Aorta (tissue), 5 donors: ENCODE data around the gene ALX4. TPM values are rescaled to one million over a fixed set of nuclear protein-coding genes. Genes with fewer than 3 reads are reported as not detected.

ENCODE experiments used
- ATAC-seq: fragments of 200-7000 bp; cut with Tn5 transposase; one replicate; pipeline ENCODE4 v1.9.1; 2022; ENCODE audit warnings: moderate library complexity; ENCODE audit not compliant: low FRiP score
- DNase-seq, 2 donors: peaks; one replicate each; pipeline ENCODE4 v3.0.0-alpha.2; 2020
- H3K27ac ChIP-seq, 2 donors: one replicate each; pipeline ENCODE4 v1.5.1; 2013; ENCODE audit warnings: low read length in 2 of 2, mild to moderate bottlenecking in 2 of 2, moderate library complexity in 2 of 2, control low read depth in 1 of 2, inconsistent platforms in 1 of 2, low read depth in 1 of 2
- H3K27me3 ChIP-seq, 2 donors: one replicate each; pipeline ENCODE4 v1.6.1; 2013; ENCODE audit warnings: control low read depth in 1 of 2, low read length in 1 of 2, mild to moderate bottlenecking in 1 of 2, moderate library complexity in 1 of 2; ENCODE audit not compliant: insufficient read depth in 2 of 2, control insufficient read depth in 1 of 2
- H3K36me3 ChIP-seq, 2 donors: one replicate each; pipeline ENCODE4 v1.6.1; 2013; ENCODE audit warnings: control low read depth in 1 of 2, low read length in 1 of 2, mild to moderate bottlenecking in 1 of 2; ENCODE audit not compliant: insufficient read depth in 2 of 2, control insufficient read depth in 1 of 2
- H3K4me1 ChIP-seq, 2 donors: one replicate each; pipeline ENCODE4 v1.6.1; 2013; ENCODE audit warnings: low read length in 2 of 2, control low read depth in 1 of 2, mild to moderate bottlenecking in 1 of 2, moderate library complexity in 1 of 2; ENCODE audit not compliant: insufficient read depth in 2 of 2, control insufficient read depth in 1 of 2
- H3K4me3 ChIP-seq, 2 donors: one replicate each; pipeline ENCODE4 v1.5.1; 2013; ENCODE audit warnings: low read length in 2 of 2, control low read depth in 1 of 2, mild to moderate bottlenecking in 1 of 2
- H3K9me3 ChIP-seq: one replicate; pipeline ENCODE4 v1.6.1; 2013; ENCODE audit warnings: mild to moderate bottlenecking, low read length; ENCODE audit not compliant: control insufficient read depth
- WGBS, 2 donors: extraction: QIAGEN DNeasy Blood & Tissue Kit; methylation state at CpG; one replicate each; pipeline ENCODE4 v1.1.7; 2013; 5-methylcytosine and 5-hydroxymethylcytosine counted together
- intact Hi-C, 2 donors: fragments of 100-400 bp; cut with DNase I; formaldehyde crosslinking; loops; one replicate each; pipeline versions ENCODE4 v1.14.2 to v1.15.0; 2022
- polyA plus RNA-seq, 2 donors: library from polyadenylated mRNA; stranded (reverse); fragments of 200-250 nt; gene quantifications; one replicate each; pipeline ENCODE4 v1.2.3, GENCODE V29; 2013
- total RNA-seq, 2 donors: library from RNA; stranded (reverse); fragmentation: NEBNext Ultra II Directional; extraction: Animal tissue kit (Norgen Biotek cat#: 25700); gene quantifications; one replicate each; pipeline ENCODE4 v1.2.1, GENCODE V29; 2021
- donor health status: healthy with polysubstance abuse.
- donor health status: Bipolar disorder and iron deficiency.
- donor health status: DM: no; HTN: no; CAD: no.
- donor health status: DM: no; HTN: no; CAD: no.
- donor health status: DM: yes; HTN: yes; CAD: no.

Gene ALX4
- total and polyA plus RNA-seq, 4 donors, result 0.06 to 0.13 TPM; not detected in 2

DNA sequence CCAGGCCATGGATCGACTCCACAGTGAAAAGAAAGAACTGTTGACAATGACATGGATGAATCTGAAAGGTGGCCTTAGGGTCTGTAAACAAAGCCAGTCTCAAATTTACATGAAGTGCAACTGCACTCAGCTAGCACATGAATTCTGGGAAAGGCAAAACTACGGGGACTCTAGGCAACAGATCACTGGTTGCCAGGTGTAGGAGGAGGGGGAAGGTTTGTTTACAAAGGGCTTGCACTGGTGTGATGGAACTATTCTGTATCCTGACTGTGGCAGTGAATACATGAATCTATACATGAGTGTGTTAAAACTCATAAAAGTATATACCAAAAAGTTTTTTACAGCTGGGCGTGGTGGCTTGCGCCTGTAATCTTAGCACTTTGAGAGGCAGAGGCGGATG lies 27.3 kb downstream of the ALX4 start:
- Histone ChIP-seq H3K4me3 (no peak overlapping the region), H3K36me3 (no peaks in the 10 kb centered on the region), H3K27ac (no peak overlapping the region), H3K27me3 (no peaks in the 10 kb centered on the region), H3K4me1 (no peaks in the 10 kb centered on the region), H3K9me3 (no peaks in the 10 kb centered on the region)
- DNase-seq (no peak), ATAC-seq (no peak)
- 89% methylated on average over 5 of the region's 5 CpGs for WGBS, 2 donors
- intact Hi-C loops, result loop anchor here in 1 of 2 donors (10.0 kb wide), 1 partner anchor 148 kb away; no protein-coding TSS in a partner anchor

DNA sequence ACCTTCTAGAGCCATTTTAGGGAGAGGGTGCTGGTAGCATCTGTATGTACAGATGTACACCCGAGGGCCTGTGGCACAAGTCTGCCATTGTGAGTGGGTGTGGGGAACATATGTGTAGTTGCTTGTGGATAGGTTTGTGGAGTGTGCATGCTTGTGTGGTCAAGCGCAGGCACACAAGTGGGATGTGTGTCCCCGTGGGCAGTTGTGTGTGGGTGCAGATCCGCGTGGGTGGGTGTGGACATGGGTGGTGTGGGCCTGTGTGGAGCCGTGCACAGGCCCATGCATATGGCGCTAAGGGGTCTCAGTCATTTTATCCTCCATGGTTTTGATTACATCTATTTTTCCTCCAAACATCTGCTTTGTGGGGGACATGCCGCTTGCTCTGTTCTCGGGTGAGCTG lies 28.8 kb downstream of the ALX4 start:
- intact Hi-C loops, result loop anchor here in 1 of 2 donors (10.0 kb wide), 1 partner anchor 146 kb away; no protein-coding TSS in a partner anchor
- DNase-seq (no peak), ATAC-seq (no peak)
- Histone ChIP-seq H3K27me3 (no peaks in the 10 kb centered on the region), H3K27ac (no peak overlapping the region), H3K36me3 (no peaks in the 10 kb centered on the region), H3K9me3 (no peaks in the 10 kb centered on the region), H3K4me1 (no peaks in the 10 kb centered on the region), H3K4me3 (no peak overlapping the region)
- 97% methylated on average over 9 of the region's 9 CpGs for WGBS, 2 donors

DNA sequence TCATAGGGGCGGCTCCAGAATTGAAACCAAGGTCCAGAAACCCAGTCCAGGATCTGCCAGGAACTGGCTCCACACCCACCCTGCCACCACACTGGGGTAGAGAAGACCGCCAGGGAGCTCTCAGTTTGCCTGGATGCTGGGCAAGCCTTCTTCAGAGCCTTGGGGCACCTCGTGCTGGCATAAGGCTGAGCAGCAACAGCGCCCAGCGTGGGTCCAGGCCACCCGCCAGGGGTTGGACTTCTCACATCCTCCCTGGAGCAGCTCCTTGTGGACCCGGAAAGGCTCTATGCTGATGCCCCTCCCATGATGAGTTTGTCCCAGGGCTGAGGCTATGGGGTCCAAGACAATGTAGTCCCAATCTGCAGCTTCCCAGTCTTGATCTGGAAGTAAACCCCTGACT lies 29.7 kb downstream of the ALX4 start:
- H3K27me3 ChIP-seq, result no peaks in the 10 kb centered on the region
- no peaks in the 10 kb centered on the region for H3K9me3 ChIP-seq
- WGBS, 2 donors, result 86 to 88% methylated on average over 7 of the region's 7 CpGs
- intact Hi-C loops, result loop anchor here in 1 of 2 donors (10.0 kb wide), 1 partner anchor 145 kb away; no protein-coding TSS in a partner anchor
- no peaks in the 10 kb centered on the region for H3K36me3 ChIP-seq
- DNase-seq, result no peak
- no peaks in the 10 kb centered on the region for H3K4me1 ChIP-seq
- H3K27ac ChIP-seq, result no peak overlapping the region
- no peak overlapping the region for H3K4me3 ChIP-seq
- no peak for ATAC-seq

DNA sequence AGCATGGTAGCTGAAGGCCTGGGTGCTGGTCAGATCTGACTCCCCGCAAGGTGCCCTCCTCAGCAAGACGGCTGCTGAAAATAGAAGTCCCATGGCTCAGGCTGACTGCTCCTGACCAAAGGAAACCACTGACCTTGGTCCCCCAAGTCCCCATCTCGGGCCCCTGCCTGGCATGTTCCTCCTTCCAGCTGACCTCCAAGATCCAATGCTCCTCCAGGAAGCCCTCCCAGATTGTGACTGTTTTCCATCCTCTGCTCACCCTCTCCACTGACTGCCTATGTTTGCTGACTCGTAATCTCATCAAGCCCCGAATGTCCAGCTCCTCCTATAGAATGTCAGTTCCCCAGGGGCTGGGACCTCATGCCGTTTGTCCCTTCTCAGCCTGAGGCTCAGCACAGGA lies 30.5 kb downstream of the ALX4 start:
- DNase-seq (no peak), ATAC-seq (no peak)
- H3K27ac ChIP-seq, result no peak overlapping the region
- no peaks in the 10 kb centered on the region for H3K36me3 ChIP-seq
- H3K4me1 ChIP-seq, result no peaks in the 10 kb centered on the region
- WGBS, 2 donors, result 71 to 85% methylated on average over 6 of the region's 6 CpGs
- H3K9me3 ChIP-seq, result no peaks in the 10 kb centered on the region
- H3K4me3 ChIP-seq, result no peak overlapping the region
- no peaks in the 10 kb centered on the region for H3K27me3 ChIP-seq
- intact Hi-C loops, result no loop called here

DNA sequence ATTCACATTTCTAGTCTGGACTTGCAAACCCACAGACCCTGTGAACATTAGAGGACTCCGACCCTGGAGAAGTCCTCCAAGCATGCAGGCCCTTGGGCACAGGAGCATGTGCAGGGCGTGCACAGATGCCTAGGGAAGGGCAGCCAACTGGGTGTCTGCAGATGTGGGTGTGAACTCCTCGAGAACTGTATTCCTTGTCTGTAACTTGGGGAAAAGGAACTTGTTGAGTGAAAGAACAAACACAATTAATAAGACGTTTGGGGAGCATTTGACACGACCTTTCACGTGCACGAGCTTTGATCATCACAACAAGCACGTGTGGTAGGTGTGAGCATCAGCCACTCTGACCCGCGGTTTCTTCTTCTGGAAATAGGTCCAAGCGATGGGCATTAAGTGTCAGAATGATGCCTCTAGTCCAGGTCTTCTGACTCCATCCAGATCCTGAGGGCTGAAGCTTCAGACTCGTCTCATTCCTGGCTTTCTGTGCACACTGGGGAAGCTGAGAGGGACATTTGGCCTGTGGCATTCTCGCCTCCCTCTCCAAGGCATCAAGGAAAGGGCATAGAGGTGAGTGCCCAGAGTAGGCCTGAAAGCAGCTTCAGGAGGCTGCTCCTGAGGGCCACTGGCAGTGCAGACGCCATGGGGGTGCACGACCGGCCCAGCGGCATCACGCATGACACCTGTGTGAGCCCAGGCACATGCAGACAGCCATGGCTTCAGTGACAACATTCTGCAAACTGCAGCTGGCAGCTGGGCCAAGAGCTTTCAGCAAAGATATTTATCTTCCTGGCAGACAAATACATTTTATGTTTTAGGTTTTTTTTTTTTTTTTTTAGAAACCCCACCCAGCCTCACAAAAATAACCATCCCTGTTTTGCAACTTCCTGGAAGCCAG lies 32.5 kb downstream of the ALX4 start:
- Histone ChIP-seq H3K9me3 (no peaks in the 10 kb centered on the region), H3K27ac (no peak overlapping the region), H3K4me1 (no peaks in the 10 kb centered on the region), H3K36me3 (no peaks in the 10 kb centered on the region), H3K27me3 (no peaks in the 10 kb centered on the region), H3K4me3 (no peak overlapping the region)
- DNase-seq, result no peak
- WGBS, 2 donors, result 83 to 84% methylated on average over 18 of the region's 18 CpGs
- intact Hi-C loops, result no loop called here
- ATAC-seq, result no peak

DNA sequence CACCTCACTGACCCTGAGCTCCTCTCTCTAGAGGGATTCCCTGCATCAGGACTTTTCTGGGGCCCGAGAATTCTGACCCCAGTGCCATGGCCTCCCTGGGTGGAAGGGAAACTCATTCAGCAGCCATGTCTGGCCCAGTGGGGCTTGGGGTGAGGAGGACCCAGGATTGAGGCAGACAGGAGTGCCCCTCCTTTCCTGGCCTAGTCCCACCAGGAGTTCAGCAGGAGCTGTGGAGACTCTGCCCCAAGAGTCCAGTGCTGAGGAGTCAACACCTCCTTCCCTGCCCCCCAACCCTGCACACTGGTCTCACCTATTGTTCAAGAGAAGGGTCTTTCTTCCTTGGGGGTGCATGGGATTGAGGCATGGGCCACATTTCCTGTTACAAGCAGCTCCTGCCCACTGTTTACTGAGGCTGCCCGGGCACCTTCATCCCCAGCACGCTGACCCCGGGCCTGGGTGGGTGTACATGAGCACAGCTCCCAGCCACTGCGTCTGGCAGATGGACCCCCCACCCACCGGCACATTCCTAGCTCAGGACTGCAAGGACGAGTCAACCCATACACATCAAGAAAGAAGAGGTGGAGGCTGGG lies 33.9 kb downstream of the ALX4 start:
- DNase-seq, result no peak

DNA sequence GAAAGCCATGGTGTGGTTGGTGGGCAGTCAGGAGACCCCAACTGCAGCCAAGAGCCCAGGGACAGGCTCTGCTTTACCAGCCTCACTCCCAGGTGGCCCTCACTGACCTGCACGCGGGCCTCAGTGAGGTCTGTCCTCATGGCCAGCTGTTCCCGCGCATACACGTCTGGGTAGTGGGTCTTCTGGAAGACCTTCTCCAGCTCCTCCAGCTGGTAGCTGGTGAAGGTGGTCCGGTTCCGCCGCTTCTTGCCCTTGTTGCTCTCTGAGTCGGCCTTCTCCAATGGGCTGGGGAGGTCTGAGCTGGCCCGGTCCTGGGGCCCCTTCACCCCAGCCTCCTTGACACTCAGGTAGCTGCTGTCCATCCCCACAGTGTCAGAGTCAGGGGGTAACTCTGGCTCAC lies 34.7 kb downstream of the ALX4 start:
- ATAC-seq, result no peak
- H3K4me1 ChIP-seq, result no peaks in the 10 kb centered on the region
- no peak overlapping the region for H3K27ac ChIP-seq
- H3K9me3 ChIP-seq, result no peaks in the 10 kb centered on the region
- 91 to 96% methylated on average over 10 of the region's 10 CpGs for WGBS, 2 donors
- H3K27me3 ChIP-seq, result no peaks in the 10 kb centered on the region
- H3K36me3 ChIP-seq, result no peaks in the 10 kb centered on the region
- no peak overlapping the region for H3K4me3 ChIP-seq
- intact Hi-C loops, result no loop called here
- DNase-seq, result no peak

More for the DNA sequence above, 33.9 kb downstream of the ALX4 start:
- Histone ChIP-seq H3K4me3 (no peak overlapping the region), H3K4me1 (no peaks in the 10 kb centered on the region), H3K36me3 (no peaks in the 10 kb centered on the region), H3K9me3 (no peaks in the 10 kb centered on the region), H3K27ac (no peak overlapping the region), H3K27me3 (no peaks in the 10 kb centered on the region)
- no peak for ATAC-seq
- intact Hi-C loops, result no loop called here
- WGBS, 2 donors, result 85 to 89% methylated on average over 7 of the region's 7 CpGs

DNA sequence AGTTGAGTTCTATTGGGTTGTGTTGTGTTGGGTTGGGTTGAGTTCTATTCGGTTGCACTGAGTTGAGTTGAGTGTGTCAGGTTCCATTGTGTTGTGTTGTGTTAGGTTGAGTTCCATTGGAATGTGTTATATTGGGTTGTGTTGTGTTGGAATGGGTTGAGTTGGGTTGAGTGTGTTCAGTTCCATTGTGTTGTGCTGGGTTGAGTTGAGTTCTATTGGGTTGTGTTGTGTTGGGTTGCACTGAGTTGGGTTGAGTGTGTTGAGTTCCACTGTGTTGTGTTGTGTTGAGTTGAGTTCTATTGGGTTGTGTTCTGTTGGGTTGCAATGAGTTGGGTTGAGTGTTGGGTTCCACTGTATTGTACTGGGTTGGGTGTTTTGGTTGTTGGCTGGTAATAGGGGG lies 35.5 kb downstream of the ALX4 start:
- 84 to 90% methylated on average over 1 of the region's 1 CpG for WGBS, 2 donors
- intact Hi-C loops, result no loop called here
- ATAC-seq, result no peak

DNA sequence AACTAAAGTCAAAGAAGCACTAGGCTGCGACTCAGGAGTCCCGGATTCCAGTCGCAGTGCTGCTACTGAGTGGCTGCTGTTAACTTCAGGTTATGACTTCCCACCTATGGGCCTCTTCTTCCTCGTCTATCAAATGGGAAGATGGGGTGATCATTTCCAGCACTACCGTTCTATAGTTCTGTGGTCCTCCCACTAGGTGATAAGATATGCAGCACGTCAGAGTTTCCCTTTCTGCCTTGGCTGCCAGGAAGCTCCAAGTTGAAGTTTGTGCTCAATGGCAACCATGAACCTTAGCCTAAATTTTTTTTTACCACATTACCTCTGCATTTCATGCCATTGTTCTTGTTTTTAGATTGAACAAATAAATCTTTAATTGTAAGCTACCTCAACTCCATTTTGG lies 38.7 kb downstream of the ALX4 start:
- Histone ChIP-seq H3K4me3 (no peak overlapping the region), H3K27ac (no peak overlapping the region), H3K27me3 (no peaks in the 10 kb centered on the region), H3K36me3 (no peaks in the 10 kb centered on the region), H3K4me1 (no peaks in the 10 kb centered on the region), H3K9me3 (no peaks in the 10 kb centered on the region)
- DNase-seq (no peak), ATAC-seq (no peak)
- WGBS, 2 donors, result 91% methylated on average over 6 of the region's 6 CpGs
- intact Hi-C loops, result no loop called here

More for the DNA sequence above, 35.5 kb downstream of the ALX4 start:
- no peaks in the 10 kb centered on the region for H3K36me3 ChIP-seq
- H3K9me3 ChIP-seq, result no peaks in the 10 kb centered on the region
- no peak for DNase-seq
- no peak overlapping the region for H3K4me3 ChIP-seq
- H3K27ac ChIP-seq, result no peak overlapping the region
- no peaks in the 10 kb centered on the region for H3K27me3 ChIP-seq
- no peaks in the 10 kb centered on the region for H3K4me1 ChIP-seq
